ENCODE results near the gene CDC14B. TPM values are rescaled to one million over a fixed set of nuclear protein-coding genes. Genes with fewer than 3 reads are reported as not detected.

Gene CDC14B
- total RNA-seq, 4 donors from 2014 or later: 4.9 to 11.2 (median 8.9) TPM

DNA sequence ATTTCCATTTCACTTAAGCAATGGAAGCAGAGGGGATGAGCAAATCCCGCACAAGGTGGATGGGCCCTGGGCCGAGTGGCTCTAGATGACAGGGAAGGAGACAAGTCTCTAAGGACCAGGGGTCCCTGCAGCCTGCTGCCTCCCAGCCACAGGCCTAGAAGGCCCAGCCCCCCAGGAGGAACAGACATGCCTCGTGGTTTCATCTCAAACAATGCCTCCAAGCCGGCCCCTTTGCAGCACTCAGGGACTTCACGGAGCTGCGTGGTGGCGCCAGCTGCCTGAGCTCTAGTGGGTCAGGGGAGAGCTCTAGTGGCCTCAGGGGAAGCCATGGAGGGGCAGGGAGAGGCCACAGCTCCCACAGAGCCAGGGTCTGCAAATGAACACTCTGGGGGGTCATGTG is 120.8 kb downstream of the CDC14B start:
- no peaks in the 10 kb centered on the region for H3K36me3 ChIP-seq
- peaks cover 14% of the 10 kb centered on the region for H3K4me1 ChIP-seq
- TF ChIP-seq EP300 (IDR thresholded peaks at IDR 0.05) (no peak), POLR2A (IDR thresholded peaks at IDR 0.05) (no peak), POLR2AphosphoS5 (IDR thresholded peaks at IDR 0.05) (no peak)
- TF ChIP-seq, protein P1, sequence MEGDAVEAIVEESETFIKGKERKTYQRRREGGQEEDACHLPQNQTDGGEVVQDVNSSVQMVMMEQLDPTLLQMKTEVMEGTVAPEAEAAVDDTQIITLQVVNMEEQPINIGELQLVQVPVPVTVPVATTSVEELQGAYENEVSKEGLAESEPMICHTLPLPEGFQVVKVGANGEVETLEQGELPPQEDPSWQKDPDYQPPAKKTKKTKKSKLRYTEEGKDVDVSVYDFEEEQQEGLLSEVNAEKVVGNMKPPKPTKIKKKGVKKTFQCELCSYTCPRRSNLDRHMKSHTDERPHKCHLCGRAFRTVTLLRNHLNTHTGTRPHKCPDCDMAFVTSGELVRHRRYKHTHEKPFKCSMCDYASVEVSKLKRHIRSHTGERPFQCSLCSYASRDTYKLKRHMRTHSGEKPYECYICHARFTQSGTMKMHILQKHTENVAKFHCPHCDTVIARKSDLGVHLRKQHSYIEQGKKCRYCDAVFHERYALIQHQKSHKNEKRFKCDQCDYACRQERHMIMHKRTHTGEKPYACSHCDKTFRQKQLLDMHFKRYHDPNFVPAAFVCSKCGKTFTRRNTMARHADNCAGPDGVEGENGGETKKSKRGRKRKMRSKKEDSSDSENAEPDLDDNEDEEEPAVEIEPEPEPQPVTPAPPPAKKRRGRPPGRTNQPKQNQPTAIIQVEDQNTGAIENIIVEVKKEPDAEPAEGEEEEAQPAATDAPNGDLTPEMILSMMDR (IDR thresholded peaks at IDR 0.05): no peak
- 79% methylated on average over 7 of the region's 7 CpGs for WGBS
- no peaks in the 10 kb centered on the region for H3K27me3 ChIP-seq
- no peak overlapping the region for H3K27ac ChIP-seq
- H3K9me3 ChIP-seq: no peaks in the 10 kb centered on the region
- peak in 1 of 2 donors; percentile 67 for DNase-seq (ENCODE audit: low spot score in 2 of 2)
- H3K4me3 ChIP-seq: no peak overlapping the region

DNA sequence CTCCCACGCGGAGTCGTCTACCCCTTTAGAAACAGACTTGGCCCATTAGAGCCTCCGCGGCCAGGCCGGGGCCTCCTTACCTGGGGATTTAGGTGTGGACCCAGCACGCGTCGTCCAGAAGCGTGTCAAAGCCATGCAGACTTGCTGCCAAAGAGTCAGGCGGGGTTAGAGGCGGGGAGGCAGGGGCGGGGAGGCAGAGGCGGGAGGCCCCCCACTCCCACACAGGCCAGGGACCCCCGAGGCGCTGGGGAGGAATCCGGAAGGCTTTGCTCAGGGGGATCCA is 122.6 kb downstream of the CDC14B start:
- 89% methylated on average over 17 of the region's 17 CpGs for WGBS
- Histone ChIP-seq H3K27ac (no peak overlapping the region), H3K36me3 (peaks cover 2% of the 10 kb centered on the region), H3K4me3 (no peak overlapping the region), H3K9me3 (no peaks in the 10 kb centered on the region), H3K4me1 (peaks cover 6% of the 10 kb centered on the region), H3K27me3 (no peaks in the 10 kb centered on the region)
- no peak for TF ChIP-seq POLR2A (IDR thresholded peaks at IDR 0.05)
- TF ChIP-seq, protein P1 (IDR thresholded peaks at IDR 0.05): no peak
- no peak for TF ChIP-seq POLR2AphosphoS5 (IDR thresholded peaks at IDR 0.05)
- TF ChIP-seq EP300 (IDR thresholded peaks at IDR 0.05): no peak
- DNase-seq (ENCODE audit: low spot score in 2 of 2): no peak

DNA sequence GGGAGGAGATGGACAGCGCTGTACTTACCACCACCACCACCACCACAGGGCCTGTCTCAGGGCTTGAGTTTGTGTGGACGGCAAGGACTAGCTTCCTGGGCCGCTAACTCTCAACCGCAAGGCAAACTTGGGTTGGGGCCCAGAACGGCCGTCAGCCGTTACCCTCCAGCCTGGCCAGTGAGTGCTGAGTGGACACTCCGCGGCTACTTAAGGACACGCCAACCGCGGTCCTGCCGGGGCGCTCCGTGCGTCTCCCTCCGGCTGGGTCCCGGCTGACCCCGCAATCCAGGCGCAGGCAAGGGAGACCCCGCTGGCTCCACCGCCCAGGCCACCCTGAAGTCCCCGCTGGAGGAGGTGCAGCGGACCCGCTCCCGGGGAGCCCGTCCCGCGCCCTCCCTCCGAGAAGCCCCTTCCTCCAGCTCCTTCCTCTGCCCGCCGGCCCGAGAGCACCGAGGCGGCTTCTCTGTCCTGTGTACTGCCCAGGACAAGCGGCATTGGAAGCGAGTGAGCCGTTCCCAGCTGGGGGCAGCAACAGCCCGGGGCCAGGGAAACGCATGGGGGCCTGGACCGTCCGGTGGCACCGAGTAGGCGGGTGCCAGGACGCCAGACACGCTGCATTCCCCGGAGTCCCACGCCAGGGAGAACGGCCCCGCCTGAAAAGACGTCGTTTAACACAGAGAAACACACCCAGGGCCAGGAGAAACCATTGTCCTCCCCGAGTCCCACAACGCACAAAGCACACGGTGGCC is 123.1 kb downstream of the CDC14B start:
- no peak for DNase-seq (ENCODE audit: low spot score in 2 of 2)
- peaks cover 7% of the 10 kb centered on the region for H3K36me3 ChIP-seq
- H3K4me1 ChIP-seq: peaks cover under 1% of the 10 kb centered on the region
- no peak overlapping the region for H3K27ac ChIP-seq
- H3K27me3 ChIP-seq: no peaks in the 10 kb centered on the region
- TF ChIP-seq POLR2AphosphoS5 (IDR thresholded peaks at IDR 0.05) (no peak), POLR2A (IDR thresholded peaks at IDR 0.05) (no peak), EP300 (IDR thresholded peaks at IDR 0.05) (no peak)
- TF ChIP-seq, protein P1 (IDR thresholded peaks at IDR 0.05): no peak
- no peaks in the 10 kb centered on the region for H3K9me3 ChIP-seq
- H3K4me3 ChIP-seq: no peak overlapping the region
- WGBS: 92% methylated on average over 44 of the region's 55 CpGs

DNA sequence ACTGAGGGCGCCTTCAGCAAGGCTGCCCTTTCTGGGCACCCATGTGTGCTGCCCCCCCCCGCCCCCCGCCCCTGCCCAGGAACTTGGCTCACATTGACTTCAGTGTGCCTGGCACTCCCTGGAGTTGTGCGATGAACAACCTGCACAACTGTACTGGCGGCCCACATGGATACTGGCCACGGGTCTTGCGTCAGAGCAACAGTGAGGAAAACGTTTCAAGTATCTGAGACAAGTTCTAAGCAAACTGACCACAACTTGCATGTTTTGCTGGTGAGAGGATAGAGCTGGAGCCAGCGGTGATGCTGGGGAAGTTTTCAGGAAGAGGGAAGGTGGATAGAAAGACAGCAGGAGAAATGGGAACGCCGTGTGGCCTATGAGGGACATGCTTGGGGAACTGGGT is 124.3 kb downstream of the CDC14B start:
- no peak for DNase-seq (ENCODE audit: low spot score in 2 of 2)
- no peak for TF ChIP-seq POLR2AphosphoS5 (IDR thresholded peaks at IDR 0.05)
- TF ChIP-seq EP300 (IDR thresholded peaks at IDR 0.05): no peak
- no peak for TF ChIP-seq POLR2A (IDR thresholded peaks at IDR 0.05)
- TF ChIP-seq, protein P1 (IDR thresholded peaks at IDR 0.05): no peak
- H3K4me3 ChIP-seq: no peak overlapping the region
- H3K36me3 ChIP-seq: peaks cover 16% of the 10 kb centered on the region
- H3K27ac ChIP-seq: no peak overlapping the region
- H3K27me3 ChIP-seq: no peaks in the 10 kb centered on the region
- H3K4me1 ChIP-seq: no peaks in the 10 kb centered on the region
- H3K9me3 ChIP-seq: no peaks in the 10 kb centered on the region
- 85% methylated on average over 11 of the region's 11 CpGs for WGBS

DNA sequence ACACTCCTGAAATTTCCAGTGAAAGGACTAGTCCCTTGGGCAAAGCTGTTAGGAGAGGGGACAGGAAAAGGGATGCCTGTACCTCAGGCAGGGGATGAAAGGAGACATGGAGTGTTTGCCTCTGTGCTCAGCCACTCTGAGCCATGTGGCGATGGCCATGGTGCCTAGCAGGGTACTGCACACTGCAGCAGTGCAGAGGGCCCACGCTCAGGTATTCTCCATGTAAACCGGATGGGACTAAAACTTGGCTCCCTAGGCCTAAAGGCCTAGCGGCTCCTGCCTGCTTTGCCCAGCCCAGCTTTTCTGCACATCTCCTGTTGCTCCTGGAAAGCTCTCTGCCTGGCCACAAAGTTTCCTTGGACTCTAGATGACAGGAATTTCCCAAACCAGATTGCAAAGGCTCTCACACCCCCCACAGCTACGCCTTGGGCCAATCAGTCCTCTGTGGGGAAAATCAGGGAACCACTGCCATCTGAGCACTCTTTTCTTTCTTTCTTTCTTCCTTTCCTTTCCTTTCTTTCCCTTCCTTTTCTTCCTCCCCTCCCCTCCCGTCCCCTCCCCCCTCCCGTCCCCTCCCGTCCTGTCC is 125.3 kb downstream of the CDC14B start:
- 72% methylated on average over 7 of the region's 8 CpGs for WGBS

More for the DNA sequence above, 125.3 kb downstream of the CDC14B start:
- Histone ChIP-seq H3K27me3 (no peaks in the 10 kb centered on the region), H3K4me1 (no peaks in the 10 kb centered on the region), H3K4me3 (no peak overlapping the region), H3K27ac (peak overlapping the region; percentile 17), H3K36me3 (peaks cover 27% of the 10 kb centered on the region), H3K9me3 (no peaks in the 10 kb centered on the region)
- DNase-seq (ENCODE audit: low spot score in 2 of 2): no peak
- no peak for TF ChIP-seq POLR2A (IDR thresholded peaks at IDR 0.05)
- TF ChIP-seq, protein P1 (IDR thresholded peaks at IDR 0.05): no peak
- TF ChIP-seq EP300 (IDR thresholded peaks at IDR 0.05): no peak
